ENCODE results near the gene PTPRN.

GRCh38 chr2:219353129-219353528 lies 43.9 kb upstream of the PTPRN start:
- TF ChIP-seq BHLHE40 (IDR thresholded peaks at IDR 0.05; ENCODE audit: borderline replicate concordance) (no peak), SP1 (IDR thresholded peaks at IDR 0.05) (no peak), LEF1 (IDR thresholded peaks at IDR 0.05; ENCODE audit: borderline replicate concordance) (no peak), FOXA1 (IDR thresholded peaks at IDR 0.05) (no peak), HDGF (IDR thresholded peaks at IDR 0.05; ENCODE audit: borderline replicate concordance) (no peak), ZNF384 (IDR thresholded peaks at IDR 0.05) (no peak)

Measured in HEK293T (cell line).